Measurements from ENCODE around the gene CARMIL1. TPM values are rescaled to one million over a fixed set of nuclear protein-coding genes. Genes with fewer than 3 reads are reported as not detected.

CARMIL1 gene
- total and polyA plus RNA-seq, 2 of the 8 experiments (the other 6 are each of a cell fraction or from before 2014, with no cell fraction given), result 20.3 to 40.4 TPM

- Histone ChIP-seq H4K5ac (ENCODE audit: insufficient read length, low read depth, low read length) (no peak overlapping the region), H3K9me3 (ENCODE audit: insufficient read depth in 2 of 2, low read depth in 1 of 2, low read length in 1 of 2) (no peaks in the 10 kb centered on the region; a peak in 1 of 4 replicates), H2BK120ac (replicated peaks; ENCODE audit: low read depth, low read length) (no peak overlapping the region), H3K56ac (replicated peaks; ENCODE audit: insufficient read length, low read depth, low read length) (no peak overlapping the region), H4K8ac (ENCODE audit: extremely low read depth, insufficient read depth, low read length) (no peak overlapping the region), H3K4me3 (ENCODE audit: extremely low read depth in 1 of 4, insufficient read depth in 2 of 4, low read depth in 3 of 4, low read length in 4 of 4) (no peak overlapping the region), H3K14ac (ENCODE audit: insufficient read length) (no peak overlapping the region), H3K27ac (ENCODE audit: low read depth, low read length) (no peak overlapping the region), H3K27me3 (replicated peaks in 1 of 4; ENCODE audit: control insufficient read depth in 3 of 4, extremely low read depth in 1 of 4, insufficient read depth in 3 of 4, low read length in 3 of 4) (no peaks in the 10 kb centered on the region), H3K18ac (ENCODE audit: extremely low read depth, low read length) (no peak overlapping the region), H3K79me2 (ENCODE audit: control insufficient read depth in 1 of 2, insufficient read depth in 2 of 2, low read length in 2 of 2) (peaks cover 4 to 90% of the 10 kb centered on the region in 2 experiments; a peak in 3 of 4 replicates), H2BK15ac (ENCODE audit: low read length) (no peak overlapping the region), H3K4me2 (ENCODE audit: insufficient read depth in 1 of 2, low read depth in 2 of 2, low read length in 2 of 2) (no peak overlapping the region), H3K23ac (ENCODE audit: insufficient read length) (no peak overlapping the region), H2BK12ac (ENCODE audit: low read depth, low read length) (no peak overlapping the region), H3K9ac (replicated peaks in 1 of 4; ENCODE audit: extremely low read depth in 1 of 4, low read depth in 3 of 4, low read length in 3 of 4) (no peak overlapping the region), H2BK20ac (ENCODE audit: low read length) (no peak overlapping the region), H4K91ac (replicated peaks; ENCODE audit: insufficient read length, low read length) (no peak overlapping the region), H2AK5ac (ENCODE audit: low read depth, low read length) (no peak overlapping the region), H2AFZ (ENCODE audit: low read length) (no peak overlapping the region), H3K4ac (replicated peaks; ENCODE audit: insufficient read length, low read depth, low read length) (no peak overlapping the region), H3K79me1 (ENCODE audit: low read depth, low read length) (peaks cover 9% of the 10 kb centered on the region), H4K20me1 (replicated peaks in 1 of 2; ENCODE audit: control insufficient read depth in 1 of 2, insufficient read depth in 2 of 2, low read length in 2 of 2) (peaks cover 0 to 6% of the 10 kb centered on the region in 2 experiments), H2BK5ac (ENCODE audit: low read depth, low read length) (no peak overlapping the region), H3K36me3 (ENCODE audit: control insufficient read depth in 2 of 4, insufficient read depth in 4 of 4, low read length in 3 of 4) (no peaks in the 10 kb centered on the region), H3K4me1 (replicated peaks in 1 of 4; ENCODE audit: control insufficient read depth in 3 of 4, insufficient read depth in 4 of 4, low read length in 3 of 4) (peaks cover 0 to 4% (median 0%) of the 10 kb centered on the region in 4 experiments; a peak in 2 of 7 replicates), H3K23me2 (ENCODE audit: low read depth, low read length) (no peaks in the 10 kb centered on the region)
- WGBS, 2 experiments (ENCODE audit: extremely low coverage in 1 of 2, insufficient coverage in 1 of 2, insufficient read length in 1 of 2, insufficient replicate concordance in 2 of 2, low coverage in 1 of 2, low lambda C conversion rate in 2 of 2, missing lambda C conversion rate in 1 of 2), result 100% methylated on average over 1 of the region's 1 CpG; no CpG with 5 or more reads in 1 of the 2 experiments
- ChIA-PET POLR2A (ENCODE audit: partially characterized antibody) (no interaction called here), CTCF (ENCODE audit: partially characterized antibody) (interaction anchor here (1.9 kb wide), 1 partner anchor 11 kb away, joined by 6 read pairs; no protein-coding TSS in a partner anchor)
- DNase-seq (ENCODE audit: low read depth in 1 of 2, low spot score in 2 of 2) (no peak), FAIRE-seq (no peak)
- TF ChIP-seq GABPA (IDR thresholded peaks at IDR 0.05; ENCODE audit: borderline replicate concordance, insufficient read depth, low read length) (no peak), YY1 (IDR thresholded peaks at IDR 0.05; ENCODE audit: low read depth, low read length) (no peak)
Measured at GRCh38 chr6:25381077-25381476, 101.9 kb downstream of the CARMIL1 start.

All from H1 (cell line).